Measurements from ENCODE around the gene RIMBP3C. TPM values are rescaled to one million over a fixed set of nuclear protein-coding genes. Genes with fewer than 3 reads are reported as not detected.
"Not testable (repeated sequence)": the region's sequence is repeated elsewhere in the genome, so short reads cannot be mapped to it uniquely, and the experiment has no call there.

RIMBP3C gene
- total and polyA plus RNA-seq, 2 of the 8 experiments (the other 6 are each of a cell fraction or from before 2014, with no cell fraction given) = 0.08 TPM; not detected in 1

DNA sequence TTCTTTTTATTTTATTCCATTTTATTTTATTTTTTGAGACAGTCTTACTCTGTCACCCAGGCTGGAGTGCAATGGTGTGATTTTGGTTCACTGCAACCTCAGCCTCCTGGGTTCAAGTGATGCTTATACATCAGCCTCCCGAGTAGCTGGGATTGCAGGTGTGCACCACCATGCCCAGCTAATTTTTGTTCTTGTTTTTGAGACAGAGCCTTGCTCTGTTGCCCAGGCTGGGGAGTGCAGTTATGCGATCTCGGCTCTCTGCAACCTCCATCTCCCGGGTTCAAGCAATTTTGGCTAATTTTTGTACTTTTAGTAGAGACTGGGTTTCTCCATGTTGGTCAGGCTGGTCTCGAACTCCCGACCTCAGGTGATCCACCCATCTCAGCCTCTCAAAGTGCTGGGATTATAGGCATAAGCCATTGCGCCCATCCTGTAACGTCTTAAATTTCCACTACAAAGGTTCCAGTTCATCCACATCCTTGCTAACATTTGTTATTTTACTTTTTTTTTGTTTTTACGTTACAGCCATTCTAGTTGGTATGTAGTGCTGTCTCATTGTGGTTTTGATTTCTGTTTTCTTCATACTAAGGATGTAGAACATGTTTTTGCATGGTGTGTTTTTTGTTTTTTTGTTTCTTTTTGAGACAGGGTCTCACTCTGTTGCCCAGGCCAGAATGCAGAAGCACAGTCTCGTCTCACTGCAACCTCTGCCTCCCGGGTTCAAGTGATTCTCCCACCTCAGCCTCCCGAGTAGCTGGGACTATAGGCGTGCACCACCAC lies 45.3 kb upstream of the RIMBP3C start:
- H3K79me2 ChIP-seq (ENCODE audit: control insufficient read depth in 1 of 2, insufficient read depth in 2 of 2, low read length in 2 of 2) = peaks cover 5 to 91% of the 10 kb centered on the region in 2 experiments
- H3K56ac ChIP-seq (replicated peaks; ENCODE audit: insufficient read length, low read depth, low read length); H3K27me3 ChIP-seq (replicated peaks in 1 of 4; ENCODE audit: control insufficient read depth in 3 of 4, extremely low read depth in 1 of 4, insufficient read depth in 3 of 4, low read length in 3 of 4); H3K4ac ChIP-seq (replicated peaks; ENCODE audit: insufficient read length, low read depth, low read length); POLR2A ChIA-PET (ENCODE audit: partially characterized antibody); H3K23ac ChIP-seq (ENCODE audit: insufficient read length); H3K9ac ChIP-seq (replicated peaks in 1 of 4; ENCODE audit: extremely low read depth in 1 of 4, low read depth in 3 of 4, low read length in 3 of 4); FAIRE-seq; H4K8ac ChIP-seq (ENCODE audit: extremely low read depth, insufficient read depth, low read length); H3K9me3 ChIP-seq (ENCODE audit: insufficient read depth in 2 of 2, low read depth in 1 of 2, low read length in 1 of 2); H3K4me1 ChIP-seq (replicated peaks in 1 of 4; ENCODE audit: control insufficient read depth in 3 of 4, insufficient read depth in 4 of 4, low read length in 3 of 4); H3K27ac ChIP-seq (ENCODE audit: low read depth, low read length); H4K91ac ChIP-seq (replicated peaks; ENCODE audit: insufficient read length, low read length); H3K4me2 ChIP-seq (ENCODE audit: insufficient read depth in 1 of 2, low read depth in 2 of 2, low read length in 2 of 2); H2BK12ac ChIP-seq (ENCODE audit: low read depth, low read length); H2AK5ac ChIP-seq (ENCODE audit: low read depth, low read length); H2AFZ ChIP-seq (ENCODE audit: low read length); H3K18ac ChIP-seq (ENCODE audit: extremely low read depth, low read length); H3K14ac ChIP-seq (ENCODE audit: insufficient read length); H2BK15ac ChIP-seq (ENCODE audit: low read length); DNase-seq (ENCODE audit: low read depth in 1 of 2, low spot score in 2 of 2); H3K23me2 ChIP-seq (ENCODE audit: low read depth, low read length); H4K5ac ChIP-seq (ENCODE audit: insufficient read length, low read depth, low read length); H3K4me3 ChIP-seq (ENCODE audit: extremely low read depth in 1 of 4, insufficient read depth in 2 of 4, low read depth in 3 of 4, low read length in 4 of 4); H2BK5ac ChIP-seq (ENCODE audit: low read depth, low read length); H2BK20ac ChIP-seq (ENCODE audit: low read length); H2BK120ac ChIP-seq (replicated peaks; ENCODE audit: low read depth, low read length): not testable (repeated sequence)
- peaks cover 20% of the 10 kb centered on the region for H3K79me1 ChIP-seq (ENCODE audit: low read depth, low read length)
- CTCF ChIA-PET (ENCODE audit: partially characterized antibody) = interaction anchor here (2.1 to 3.9 kb wide), 2 partner anchors 10 to 33 kb away, joined by 10 to 17 read pairs; partner anchors contain the start of gene YDJC
- H4K20me1 ChIP-seq (replicated peaks in 1 of 2; ENCODE audit: control insufficient read depth in 1 of 2, insufficient read depth in 2 of 2, low read length in 2 of 2) = peaks cover 37 to 42% of the 10 kb centered on the region in 2 experiments
- 88% methylated on average over 13 of the region's 13 CpGs; no CpG with 5 or more reads in 1 of the 2 experiments for WGBS, 2 experiments (ENCODE audit: extremely low coverage in 1 of 2, insufficient coverage in 1 of 2, insufficient read length in 1 of 2, insufficient replicate concordance in 2 of 2, low coverage in 1 of 2, low lambda C conversion rate in 2 of 2, missing lambda C conversion rate in 1 of 2)
- peaks cover 6 to 29% (median 19%) of the 10 kb centered on the region in 4 experiments for H3K36me3 ChIP-seq (ENCODE audit: control insufficient read depth in 2 of 4, insufficient read depth in 4 of 4, low read length in 3 of 4)
